ENCODE data around the gene ORAI1. TPM values are rescaled to one million over a fixed set of nuclear protein-coding genes. Genes with fewer than 3 reads are reported as not detected.
A peak's percentile ranks its signal among the peaks of the same experiment; 100 is the strongest.

Gene ORAI1
- polyA plus RNA-seq, 1 of the 3 experiments (the other 2 are of a cell fraction) = 16.6 TPM

DNA sequence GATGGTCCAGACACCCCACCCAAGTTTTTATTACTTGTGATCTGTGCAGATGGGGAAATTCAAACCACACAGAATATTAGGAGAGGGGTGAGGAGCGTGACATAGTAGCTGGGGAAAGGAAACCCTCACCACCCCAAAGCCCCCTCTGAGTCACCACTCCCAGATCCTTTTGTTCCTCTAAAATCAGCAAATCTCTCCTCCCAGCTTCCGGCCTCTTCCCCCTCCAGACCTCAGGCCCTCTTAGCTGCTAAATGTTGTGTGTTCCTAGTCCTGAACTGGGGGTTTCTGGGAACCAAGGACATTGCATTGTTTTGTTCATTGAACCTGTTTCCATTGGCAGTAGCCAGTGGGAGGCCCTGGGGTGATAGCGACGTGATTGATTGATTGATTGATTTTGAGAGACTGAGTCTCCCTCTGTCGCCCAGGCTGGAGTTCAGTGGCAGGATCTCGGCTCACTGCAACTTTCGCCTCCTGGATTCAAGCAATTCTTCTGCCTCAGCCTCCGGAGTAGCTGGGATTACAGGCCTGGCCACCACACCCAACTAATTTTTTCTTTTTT lies 5.9 kb upstream of the ORAI1 start:
- TF ChIP-seq, protein P1, sequence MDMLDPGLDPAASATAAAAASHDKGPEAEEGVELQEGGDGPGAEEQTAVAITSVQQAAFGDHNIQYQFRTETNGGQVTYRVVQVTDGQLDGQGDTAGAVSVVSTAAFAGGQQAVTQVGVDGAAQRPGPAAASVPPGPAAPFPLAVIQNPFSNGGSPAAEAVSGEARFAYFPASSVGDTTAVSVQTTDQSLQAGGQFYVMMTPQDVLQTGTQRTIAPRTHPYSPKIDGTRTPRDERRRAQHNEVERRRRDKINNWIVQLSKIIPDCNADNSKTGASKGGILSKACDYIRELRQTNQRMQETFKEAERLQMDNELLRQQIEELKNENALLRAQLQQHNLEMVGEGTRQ (IDR thresholded peaks at IDR 0.05; ENCODE audit: borderline replicate concordance, low read depth, low read length) = no peak
- TF ChIP-seq RXRA (IDR thresholded peaks at IDR 0.05; ENCODE audit: borderline replicate concordance, low read depth) (no peak), GATA2 (CRISPR knock-in tag; IDR thresholded peaks at IDR 0.05) (no peak)
- TF ChIP-seq, protein P2, sequence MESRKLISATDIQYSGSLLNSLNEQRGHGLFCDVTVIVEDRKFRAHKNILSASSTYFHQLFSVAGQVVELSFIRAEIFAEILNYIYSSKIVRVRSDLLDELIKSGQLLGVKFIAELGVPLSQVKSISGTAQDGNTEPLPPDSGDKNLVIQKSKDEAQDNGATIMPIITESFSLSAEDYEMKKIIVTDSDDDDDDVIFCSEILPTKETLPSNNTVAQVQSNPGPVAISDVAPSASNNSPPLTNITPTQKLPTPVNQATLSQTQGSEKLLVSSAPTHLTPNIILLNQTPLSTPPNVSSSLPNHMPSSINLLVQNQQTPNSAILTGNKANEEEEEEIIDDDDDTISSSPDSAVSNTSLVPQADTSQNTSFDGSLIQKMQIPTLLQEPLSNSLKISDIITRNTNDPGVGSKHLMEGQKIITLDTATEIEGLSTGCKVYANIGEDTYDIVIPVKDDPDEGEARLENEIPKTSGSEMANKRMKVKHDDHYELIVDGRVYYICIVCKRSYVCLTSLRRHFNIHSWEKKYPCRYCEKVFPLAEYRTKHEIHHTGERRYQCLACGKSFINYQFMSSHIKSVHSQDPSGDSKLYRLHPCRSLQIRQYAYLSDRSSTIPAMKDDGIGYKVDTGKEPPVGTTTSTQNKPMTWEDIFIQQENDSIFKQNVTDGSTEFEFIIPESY (IDR thresholded peaks at IDR 0.05; ENCODE audit: borderline replicate concordance, low read depth) = no peak
- Histone ChIP-seq H3K4me2 (no peak overlapping the region), H3K79me2 (ENCODE audit: insufficient read depth) (no peaks in the 10 kb centered on the region), H3K4me3 (ENCODE audit: low read depth in 2 of 2, low read length in 1 of 2) (no peak overlapping the region), H2AFZ (ENCODE audit: low read depth) (no peak overlapping the region), H3K27ac (ENCODE audit: low read depth in 2 of 2, low read length in 1 of 2) (no peak overlapping the region), H3K9me2 (no peaks in the 10 kb centered on the region), H3K36me3 (replicated peaks in 1 of 2; ENCODE audit: control insufficient read depth in 1 of 2, insufficient read depth in 2 of 2, low read length in 1 of 2) (no peaks in the 10 kb centered on the region), H3K9ac (no peak overlapping the region), H3K9me3 (no peaks in the 10 kb centered on the region), H3F3A (replicated peaks; ENCODE audit: insufficient read depth) (no peaks in the 10 kb centered on the region), H3K4me1 (ENCODE audit: control insufficient read depth in 1 of 2, insufficient read depth in 2 of 2, low read depth in 1 of 2, low read length in 1 of 2) (peaks cover 0 to 3% of the 10 kb centered on the region in 2 experiments; a peak in 1 of 4 replicates), H4K20me1 (ENCODE audit: insufficient read depth) (no peaks in the 10 kb centered on the region), H3K27me3 (ENCODE audit: insufficient read depth) (no peaks in the 10 kb centered on the region)
- DNase-seq = no peak
- CTCF ChIA-PET = interaction anchor here (1.7 to 2.9 kb wide), 2 partner anchors 68 to 126 kb away, joined by 5 to 15 read pairs; no protein-coding TSS in a partner anchor
- 94% methylated on average over 8 of the region's 8 CpGs for WGBS (ENCODE audit: low lambda C conversion rate)
- POLR2A ChIA-PET = no interaction called here

DNA sequence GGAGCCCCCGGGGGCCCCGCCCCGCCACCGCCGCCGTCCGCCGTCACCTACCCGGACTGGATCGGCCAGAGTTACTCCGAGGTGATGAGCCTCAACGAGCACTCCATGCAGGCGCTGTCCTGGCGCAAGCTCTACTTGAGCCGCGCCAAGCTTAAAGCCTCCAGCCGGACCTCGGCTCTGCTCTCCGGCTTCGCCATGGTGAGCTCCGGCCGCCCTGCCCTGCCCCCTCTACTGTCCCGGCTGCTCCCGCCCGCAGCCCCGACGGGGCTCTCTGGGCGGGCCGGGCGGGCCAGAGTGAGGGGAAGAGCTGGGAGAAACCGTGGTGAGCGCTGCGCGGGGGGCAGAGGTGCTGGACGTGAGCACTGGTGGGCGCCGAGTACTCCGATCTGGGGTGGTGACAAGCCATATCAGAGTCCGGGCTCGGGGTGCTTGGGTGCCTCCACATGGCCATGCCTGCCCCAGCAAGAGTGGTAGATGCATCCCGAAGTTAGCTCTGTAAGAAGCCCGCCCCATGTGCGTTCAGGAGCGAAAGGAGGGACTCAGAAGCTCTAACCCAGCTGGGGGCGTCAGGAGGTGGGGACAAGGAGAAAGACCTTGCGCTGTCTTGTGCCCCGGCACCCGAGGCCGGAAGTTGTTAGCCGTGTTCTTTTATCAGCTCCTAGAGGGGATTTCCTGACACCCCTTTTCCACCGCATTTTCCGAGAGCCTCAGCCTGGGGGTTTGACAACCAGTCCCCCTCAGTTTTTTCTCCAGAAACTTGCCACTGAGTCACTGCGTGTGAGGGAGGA lies 717 bp downstream of the ORAI1 start:
- H4K20me1 ChIP-seq (ENCODE audit: insufficient read depth) = no peaks in the 10 kb centered on the region
- H3K4me3 ChIP-seq (ENCODE audit: low read depth in 2 of 2, low read length in 1 of 2) = peak overlapping the region; percentile 63 to 82
- peaks cover 16 to 23% of the 10 kb centered on the region in 2 experiments; a peak in 3 of 4 replicates for H3K4me1 ChIP-seq (ENCODE audit: control insufficient read depth in 1 of 2, insufficient read depth in 2 of 2, low read depth in 1 of 2, low read length in 1 of 2)
- H3K4me2 ChIP-seq = peak overlapping the region; percentile 92
- H3K9ac ChIP-seq = peak overlapping the region; percentile 69; the same call in 1 of the 2 replicates
- DNase-seq = peak; percentile 84
- H3F3A ChIP-seq (replicated peaks; ENCODE audit: insufficient read depth) = peaks cover 9% of the 10 kb centered on the region
- ChIA-PET CTCF (interaction anchor here (0.7 to 5.9 kb wide), 24 partner anchors 8 to 184 kb away, joined by 3 to 86 read pairs (median 3); partner anchors contain the start of gene KDM2B), POLR2A (interaction anchor here (1.0 to 1.7 kb wide), 3 partner anchors 11 to 47 kb away, joined by 4 read pairs; partner anchors contain the start of gene KDM2B)
- peak overlapping the region; percentile 75 to 77 for H3K27ac ChIP-seq (ENCODE audit: low read depth in 2 of 2, low read length in 1 of 2)
- no peaks in the 10 kb centered on the region for H3K9me3 ChIP-seq
- H3K79me2 ChIP-seq (ENCODE audit: insufficient read depth) = peaks cover 48% of the 10 kb centered on the region
- H3K27me3 ChIP-seq (ENCODE audit: insufficient read depth) = no peaks in the 10 kb centered on the region
- H2AFZ ChIP-seq (ENCODE audit: low read depth) = peak overlapping the region; percentile 85
- no peaks in the 10 kb centered on the region for H3K36me3 ChIP-seq (replicated peaks in 1 of 2; ENCODE audit: control insufficient read depth in 1 of 2, insufficient read depth in 2 of 2, low read length in 1 of 2)
- 4% methylated on average over 12 of the region's 53 CpGs for WGBS (ENCODE audit: low lambda C conversion rate)
- TF ChIP-seq EZH2phosphoT487 (IDR thresholded peaks at IDR 0.05; ENCODE audit: borderline replicate concordance, low read depth) (no peak), MXI1 (IDR thresholded peaks at IDR 0.05; ENCODE audit: low read depth, low read length) (peak; percentile 71), TAF1 (IDR thresholded peaks at IDR 0.05; ENCODE audit: borderline replicate concordance, low read depth, low read length) (0 out of 2 replicates have a peak, but pooled peaks have one; percentile 24), TCF12 (IDR thresholded peaks at IDR 0.05) (no peak), GABPA (IDR thresholded peaks at IDR 0.05; ENCODE audit: low read depth) (0 out of 2 replicates have a peak, but pooled peaks have one; percentile 16), RFX5 (IDR thresholded peaks at IDR 0.05; ENCODE audit: low read length) (no peak), YY1 (IDR thresholded peaks at IDR 0.05; ENCODE audit: low read depth) (0 out of 2 replicates have a peak, but pooled peaks have one; percentile 22), FOSL2 (IDR thresholded peaks at IDR 0.05; ENCODE audit: borderline replicate concordance, low read depth) (no peak)
- TF ChIP-seq, protein P3, sequence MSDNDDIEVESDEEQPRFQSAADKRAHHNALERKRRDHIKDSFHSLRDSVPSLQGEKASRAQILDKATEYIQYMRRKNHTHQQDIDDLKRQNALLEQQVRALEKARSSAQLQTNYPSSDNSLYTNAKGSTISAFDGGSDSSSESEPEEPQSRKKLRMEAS (IDR thresholded peaks at IDR 0.05; ENCODE audit: low read depth) = 0 out of 2 replicates have a peak, but pooled peaks have one; percentile 47
- TF ChIP-seq, protein P4, sequence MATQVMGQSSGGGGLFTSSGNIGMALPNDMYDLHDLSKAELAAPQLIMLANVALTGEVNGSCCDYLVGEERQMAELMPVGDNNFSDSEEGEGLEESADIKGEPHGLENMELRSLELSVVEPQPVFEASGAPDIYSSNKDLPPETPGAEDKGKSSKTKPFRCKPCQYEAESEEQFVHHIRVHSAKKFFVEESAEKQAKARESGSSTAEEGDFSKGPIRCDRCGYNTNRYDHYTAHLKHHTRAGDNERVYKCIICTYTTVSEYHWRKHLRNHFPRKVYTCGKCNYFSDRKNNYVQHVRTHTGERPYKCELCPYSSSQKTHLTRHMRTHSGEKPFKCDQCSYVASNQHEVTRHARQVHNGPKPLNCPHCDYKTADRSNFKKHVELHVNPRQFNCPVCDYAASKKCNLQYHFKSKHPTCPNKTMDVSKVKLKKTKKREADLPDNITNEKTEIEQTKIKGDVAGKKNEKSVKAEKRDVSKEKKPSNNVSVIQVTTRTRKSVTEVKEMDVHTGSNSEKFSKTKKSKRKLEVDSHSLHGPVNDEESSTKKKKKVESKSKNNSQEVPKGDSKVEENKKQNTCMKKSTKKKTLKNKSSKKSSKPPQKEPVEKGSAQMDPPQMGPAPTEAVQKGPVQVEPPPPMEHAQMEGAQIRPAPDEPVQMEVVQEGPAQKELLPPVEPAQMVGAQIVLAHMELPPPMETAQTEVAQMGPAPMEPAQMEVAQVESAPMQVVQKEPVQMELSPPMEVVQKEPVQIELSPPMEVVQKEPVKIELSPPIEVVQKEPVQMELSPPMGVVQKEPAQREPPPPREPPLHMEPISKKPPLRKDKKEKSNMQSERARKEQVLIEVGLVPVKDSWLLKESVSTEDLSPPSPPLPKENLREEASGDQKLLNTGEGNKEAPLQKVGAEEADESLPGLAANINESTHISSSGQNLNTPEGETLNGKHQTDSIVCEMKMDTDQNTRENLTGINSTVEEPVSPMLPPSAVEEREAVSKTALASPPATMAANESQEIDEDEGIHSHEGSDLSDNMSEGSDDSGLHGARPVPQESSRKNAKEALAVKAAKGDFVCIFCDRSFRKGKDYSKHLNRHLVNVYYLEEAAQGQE (IDR thresholded peaks at IDR 0.05; ENCODE audit: low read depth, low read length) = no peak
- TF ChIP-seq, protein P5, sequence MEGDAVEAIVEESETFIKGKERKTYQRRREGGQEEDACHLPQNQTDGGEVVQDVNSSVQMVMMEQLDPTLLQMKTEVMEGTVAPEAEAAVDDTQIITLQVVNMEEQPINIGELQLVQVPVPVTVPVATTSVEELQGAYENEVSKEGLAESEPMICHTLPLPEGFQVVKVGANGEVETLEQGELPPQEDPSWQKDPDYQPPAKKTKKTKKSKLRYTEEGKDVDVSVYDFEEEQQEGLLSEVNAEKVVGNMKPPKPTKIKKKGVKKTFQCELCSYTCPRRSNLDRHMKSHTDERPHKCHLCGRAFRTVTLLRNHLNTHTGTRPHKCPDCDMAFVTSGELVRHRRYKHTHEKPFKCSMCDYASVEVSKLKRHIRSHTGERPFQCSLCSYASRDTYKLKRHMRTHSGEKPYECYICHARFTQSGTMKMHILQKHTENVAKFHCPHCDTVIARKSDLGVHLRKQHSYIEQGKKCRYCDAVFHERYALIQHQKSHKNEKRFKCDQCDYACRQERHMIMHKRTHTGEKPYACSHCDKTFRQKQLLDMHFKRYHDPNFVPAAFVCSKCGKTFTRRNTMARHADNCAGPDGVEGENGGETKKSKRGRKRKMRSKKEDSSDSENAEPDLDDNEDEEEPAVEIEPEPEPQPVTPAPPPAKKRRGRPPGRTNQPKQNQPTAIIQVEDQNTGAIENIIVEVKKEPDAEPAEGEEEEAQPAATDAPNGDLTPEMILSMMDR (IDR thresholded peaks at IDR 0.05) = peak; percentile 12; the same call in 1 of the 2 replicates
- no peaks in the 10 kb centered on the region for H3K9me2 ChIP-seq
